Progenitor cell of endocrine pancreas (in vitro differentiated cells): Measurements from ENCODE around the gene PLCG1. TPM values are rescaled to one million over a fixed set of nuclear protein-coding genes. Genes with fewer than 3 reads are reported as not detected.
A peak's percentile ranks its signal among the peaks of the same experiment; 100 is the strongest.

ENCODE experiments used
- DNase-seq: peaks from one replicate; pipeline ENCODE4 v3.0.0; 2021; ENCODE audit warnings: low spot score; ENCODE audit not compliant: unreplicated experiment
- H3K27ac Mint-ChIP-seq: 2 replicates; pipeline ENCODE4 v1.8.0; 2021; ENCODE audit warnings: mild to moderate bottlenecking, moderate library complexity, mixed read lengths
- H3K27me3 Mint-ChIP-seq: 2 replicates; pipeline ENCODE4 v1.8.0; 2021; ENCODE audit warnings: mixed read lengths
- H3K36me3 Mint-ChIP-seq: 2 replicates; pipeline ENCODE4 v1.8.0; 2022; ENCODE audit warnings: mixed read lengths; ENCODE audit not compliant: insufficient read depth
- H3K4me1 Mint-ChIP-seq: 2 replicates; pipeline ENCODE4 v1.8.0; 2021; ENCODE audit warnings: low read depth, mixed read lengths
- H3K4me3 Mint-ChIP-seq: 2 replicates; pipeline ENCODE4 v1.8.0; 2021; ENCODE audit warnings: low read depth, mild to moderate bottlenecking, moderate library complexity, mixed read lengths
- H3K9me3 Mint-ChIP-seq: 2 replicates; pipeline ENCODE4 v1.8.0; 2021; ENCODE audit warnings: low read depth, mixed read lengths
- CTCF ChIP-seq: fragments of 200-600 bp; sonication (generic); IDR thresholded peaks from one replicate; pipeline ENCODE4 v1.5.0; 2021; ENCODE audit warnings: antibody characterized with exemption, mild to moderate bottlenecking; ENCODE audit not compliant: unreplicated experiment
- total RNA-seq: library from RNA; stranded (reverse); gene quantifications from 2 replicates; pipeline ENCODE4 v1.2.1, GENCODE V29; 2021

The PLCG1 gene
- total RNA-seq, 1 donor from 2014 or later: 395 TPM

GRCh38 chr20:41174373-41174772, 37.0 kb downstream of the PLCG1 start:
- Mint-ChIP-seq H3K27me3 (no peaks in the 10 kb centered on the region), H3K4me1 (no peaks in the 10 kb centered on the region), H3K36me3 (peaks cover 25% of the 10 kb centered on the region), H3K27ac (no peak overlapping the region), H3K4me3 (no peak overlapping the region), H3K9me3 (no peaks in the 10 kb centered on the region)
- no peak for DNase-seq
- no peak for TF ChIP-seq CTCF

GRCh38 chr20:41174782-41175181, 37.4 kb downstream of the PLCG1 start:
- Mint-ChIP-seq H3K9me3 (no peaks in the 10 kb centered on the region), H3K4me1 (no peaks in the 10 kb centered on the region), H3K27me3 (no peaks in the 10 kb centered on the region), H3K4me3 (no peak overlapping the region), H3K36me3 (peaks cover 24% of the 10 kb centered on the region), H3K27ac (no peak overlapping the region)
- TF ChIP-seq CTCF: no peak
- no peak for DNase-seq

- H3K27me3 Mint-ChIP-seq: no peaks in the 10 kb centered on the region
- no peaks in the 10 kb centered on the region for H3K9me3 Mint-ChIP-seq
- TF ChIP-seq CTCF: no peak
- no peak overlapping the region for H3K27ac Mint-ChIP-seq
- peak; percentile 2 for DNase-seq
- no peak overlapping the region for H3K4me3 Mint-ChIP-seq
- peaks cover 22% of the 10 kb centered on the region for H3K36me3 Mint-ChIP-seq
- no peaks in the 10 kb centered on the region for H3K4me1 Mint-ChIP-seq
These were observed 37.9 kb downstream of the PLCG1 start for GRCh38 chr20:41175201-41175651.

- H3K27me3 Mint-ChIP-seq: no peaks in the 10 kb centered on the region
- peak overlapping the region; percentile 37 for H3K27ac Mint-ChIP-seq
- H3K9me3 Mint-ChIP-seq: no peaks in the 10 kb centered on the region
- no peaks in the 10 kb centered on the region for H3K4me1 Mint-ChIP-seq
- peak; percentile 2 for DNase-seq
- no peak for TF ChIP-seq CTCF
- peaks cover 16% of the 10 kb centered on the region for H3K36me3 Mint-ChIP-seq
- no peak overlapping the region for H3K4me3 Mint-ChIP-seq
These were observed 38.5 kb downstream of the PLCG1 start for GRCh38 chr20:41175727-41176330.

GRCh38 chr20:41176711-41177552, 39.6 kb downstream of the PLCG1 start:
- H3K36me3 Mint-ChIP-seq: peaks cover 15% of the 10 kb centered on the region
- no peak overlapping the region for H3K4me3 Mint-ChIP-seq
- peak overlapping the region; percentile 7 for H3K27ac Mint-ChIP-seq
- H3K9me3 Mint-ChIP-seq: no peaks in the 10 kb centered on the region
- DNase-seq: no peak
- H3K4me1 Mint-ChIP-seq: no peaks in the 10 kb centered on the region
- no peak for TF ChIP-seq CTCF
- H3K27me3 Mint-ChIP-seq: no peaks in the 10 kb centered on the region
